CD14-positive monocyte (primary cell): Measurements from ENCODE around the gene SCUBE1. TPM values are rescaled to one million over a fixed set of nuclear protein-coding genes. Genes with fewer than 3 reads are reported as not detected.

Source experiments
- DNase-seq, 3 donors: peaks; one replicate each; pipeline ENCODE4 v3.0.0-alpha.2; 2011 to 2022
- H2AFZ ChIP-seq: 2 replicates; pipeline ENCODE4 v1.6.0; 2012; ENCODE audit warnings: mild to moderate bottlenecking, low read depth, low read length, inconsistent platforms; ENCODE audit not compliant: insufficient read depth, poor library complexity, severe bottlenecking
- H3K27ac ChIP-seq, 2 donors: 1 replicate in 1 of 2; 2 replicates in 1 of 2; pipeline ENCODE4 v1.5.1; 2012 to 2013; ENCODE audit warnings: low read length in 2 of 2, control low read depth in 1 of 2, inconsistent platforms in 1 of 2, low read depth in 1 of 2, mild to moderate bottlenecking in 1 of 2
- H3K27me3 ChIP-seq, 2 donors: one replicate each; pipeline versions ENCODE4 v1.6.0 to v1.6.1; 2011 to 2013; ENCODE audit warnings: low read length in 2 of 2; ENCODE audit not compliant: control insufficient read depth in 2 of 2, insufficient read depth in 2 of 2
- H3K36me3 ChIP-seq, 2 donors: replicated peaks in 1 of 2; 1 replicate in 1 of 2; 2 replicates in 1 of 2; pipeline versions ENCODE4 v1.5.1 to v1.6.1; 2012 to 2013; ENCODE audit warnings: low read length in 2 of 2, control low read depth in 1 of 2, inconsistent platforms in 1 of 2, mild to moderate bottlenecking in 1 of 2; ENCODE audit not compliant: insufficient read depth in 2 of 2, control insufficient read depth in 1 of 2
- H3K4me1 ChIP-seq, 2 donors: 1 replicate in 1 of 2; 2 replicates in 1 of 2; pipeline versions ENCODE4 v1.5.1 to v1.6.1; 2012 to 2013; ENCODE audit warnings: low read length in 2 of 2, control low read depth in 1 of 2, inconsistent platforms in 1 of 2, mild to moderate bottlenecking in 1 of 2, moderate library complexity in 1 of 2; ENCODE audit not compliant: insufficient read depth in 2 of 2, control insufficient read depth in 1 of 2
- H3K4me2 ChIP-seq: replicated peaks from 2 replicates; pipeline ENCODE3; 2012; ENCODE audit warnings: low read length, moderate library complexity, mild to moderate bottlenecking; ENCODE audit not compliant: poor library complexity, severe bottlenecking; ENCODE audit errors: extremely low read depth
- H3K4me3 ChIP-seq, 3 experiments: fragments of 200-600 bp in 1 of 3; sonication (generic) in 1 of 3; replicated peaks in 1 of 3; 1 replicate in 2 of 3; 2 replicates in 1 of 3; pipeline ENCODE4 v1.5.1; 2011 to 2013; ENCODE audit warnings: low read length in 3 of 3, mild to moderate bottlenecking in 3 of 3, control low read depth in 2 of 3, low read depth in 2 of 3, inconsistent platforms in 1 of 3, moderate library complexity in 1 of 3
- H3K79me2 ChIP-seq: 2 replicates; pipeline ENCODE4 v1.6.0; 2012; ENCODE audit warnings: mild to moderate bottlenecking, control low read depth, inconsistent platforms, low read length, moderate library complexity; ENCODE audit not compliant: insufficient read depth
- H3K9ac ChIP-seq: 2 replicates; pipeline ENCODE4 v1.6.0; 2017; ENCODE audit warnings: low read length, mild to moderate bottlenecking; ENCODE audit not compliant: insufficient read depth, poor library complexity, severe bottlenecking
- H3K9me3 ChIP-seq, 2 donors: replicated peaks in 1 of 2; 1 replicate in 1 of 2; 2 replicates in 1 of 2; pipeline versions ENCODE4 v1.5.1 to v1.6.1; 2012 to 2013; ENCODE audit warnings: low read length in 2 of 2, control low read depth in 1 of 2; ENCODE audit not compliant: control insufficient read depth in 1 of 2, insufficient read depth in 1 of 2
- H4K20me1 ChIP-seq: 2 replicates; pipeline ENCODE4 v1.6.0; 2012; ENCODE audit warnings: mild to moderate bottlenecking, low read length, control low read depth, moderate library complexity; ENCODE audit not compliant: insufficient read depth
- H3K27ac Mint-ChIP-seq, 7 donors: one replicate each; pipeline ENCODE4 v1.8.0; 2020; ENCODE audit warnings: mild to moderate bottlenecking in 7 of 7, mixed read lengths in 7 of 7, moderate library complexity in 6 of 7, inconsistent platforms in 2 of 7
- H3K27me3 Mint-ChIP-seq, 3 donors: one replicate each; pipeline ENCODE4 v1.8.0; 2021 to 2022; ENCODE audit warnings: low read depth in 3 of 3, mild to moderate bottlenecking in 3 of 3, mixed read lengths in 3 of 3, moderate library complexity in 3 of 3, inconsistent platforms in 1 of 3
- H3K36me3 Mint-ChIP-seq, 2 donors: one replicate each; pipeline ENCODE4 v1.8.0; 2020; ENCODE audit warnings: mixed read lengths in 2 of 2, inconsistent platforms in 1 of 2, mild to moderate bottlenecking in 1 of 2
- H3K4me1 Mint-ChIP-seq: one replicate; pipeline ENCODE4 v1.8.0; 2020; ENCODE audit warnings: mild to moderate bottlenecking, mixed read lengths
- H3K4me3 Mint-ChIP-seq, 2 donors: one replicate each; pipeline ENCODE4 v1.8.0; 2020; ENCODE audit warnings: mild to moderate bottlenecking in 2 of 2, mixed read lengths in 2 of 2, moderate library complexity in 1 of 2
- H3K9me3 Mint-ChIP-seq, 7 donors: one replicate each; pipeline ENCODE4 v1.8.0; 2020 to 2022; ENCODE audit warnings: mixed read lengths in 7 of 7, mild to moderate bottlenecking in 6 of 7, moderate library complexity in 6 of 7, inconsistent platforms in 2 of 7
- WGBS: methylation state at CpG from one replicate; pipeline ENCODE4 v1.1.5; 2013; ENCODE audit warnings: missing lambda C conversion rate; ENCODE audit not compliant: insufficient coverage; 5-methylcytosine and 5-hydroxymethylcytosine counted together
- intact Hi-C, 2 donors: fragments of 100-400 bp; cut with micrococcal nuclease; formaldehyde crosslinking; loops; one replicate each; pipeline versions ENCODE4 v1.15.0 to v1.15.1; 2023
- polyA plus RNA-seq, 3 donors: library from polyadenylated mRNA; depleted of rRNA in 1 of 3; unstranded in 2 of 3; stranded (reverse) in 1 of 3; fragments of 300-500 nt in 2 of 3; fragments of >200 nt in 1 of 3; fragmentation: Illumina TruSeq in 2 of 3; gene quantifications; 1 replicate in 2 of 3; 2 replicates in 1 of 3; pipeline ENCODE4 v1.2.3, GENCODE V29; 2012 to 2021
- TF ChIP-seq, protein P1 (sequence below): fragments of 200-600 bp; IDR thresholded peaks from one replicate; pipeline ENCODE4 v1.8.0; 2022; ENCODE audit warnings: antibody characterized with exemption, mild to moderate bottlenecking

SCUBE1 gene
- polyA plus RNA-seq, 3 donors = 0.20 to 0.32 (median 0.26) TPM

DNA sequence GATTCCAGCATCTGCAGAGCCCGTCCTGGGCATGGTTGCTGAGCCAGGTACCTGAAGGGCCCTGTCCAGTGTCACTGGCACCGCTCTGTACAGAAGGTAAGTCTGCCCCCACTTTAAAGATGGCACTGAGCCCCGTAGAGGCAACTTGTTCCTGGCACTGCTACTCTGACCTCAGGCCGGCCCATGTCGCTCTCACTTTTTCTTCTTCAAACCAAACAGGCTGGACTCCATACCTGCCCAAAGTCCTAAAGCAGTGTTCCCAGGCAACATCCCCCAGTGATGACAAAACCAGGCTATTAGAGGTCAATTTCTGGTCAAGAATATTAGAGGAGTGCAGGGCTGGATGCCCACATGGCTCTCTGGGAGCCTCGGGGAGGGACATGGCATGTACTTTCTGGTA, 109.6 kb downstream of the SCUBE1 start:
- H3K27me3 Mint-ChIP-seq = peaks cover 2 to 7% (median 3%) of the 10 kb centered on the region in 3 donors
- H3K4me3 ChIP-seq = no peak overlapping the region
- H3K27ac ChIP-seq = no peak overlapping the region
- no peak overlapping the region for H2AFZ ChIP-seq
- intact Hi-C loops = no loop called here
- no peaks in the 10 kb centered on the region for H4K20me1 ChIP-seq
- peaks cover 5% of the 10 kb centered on the region for H3K4me1 Mint-ChIP-seq
- 90% methylated on average over 6 of the region's 6 CpGs for WGBS
- no peaks in the 10 kb centered on the region for H3K36me3 Mint-ChIP-seq
- no peak for DNase-seq
- H3K79me2 ChIP-seq = no peaks in the 10 kb centered on the region
- H3K4me3 Mint-ChIP-seq = no peak overlapping the region
- no peaks in the 10 kb centered on the region for H3K36me3 ChIP-seq
- H3K9me3 Mint-ChIP-seq = peaks cover 0 to 2% (median 0%) of the 10 kb centered on the region in 7 donors
- H3K4me2 ChIP-seq = no peak overlapping the region
- H3K4me1 ChIP-seq = no peaks in the 10 kb centered on the region
- no peaks in the 10 kb centered on the region for H3K9me3 ChIP-seq
- no peaks in the 10 kb centered on the region for H3K27me3 ChIP-seq
- no peak overlapping the region for H3K27ac Mint-ChIP-seq
- TF ChIP-seq, protein P1, sequence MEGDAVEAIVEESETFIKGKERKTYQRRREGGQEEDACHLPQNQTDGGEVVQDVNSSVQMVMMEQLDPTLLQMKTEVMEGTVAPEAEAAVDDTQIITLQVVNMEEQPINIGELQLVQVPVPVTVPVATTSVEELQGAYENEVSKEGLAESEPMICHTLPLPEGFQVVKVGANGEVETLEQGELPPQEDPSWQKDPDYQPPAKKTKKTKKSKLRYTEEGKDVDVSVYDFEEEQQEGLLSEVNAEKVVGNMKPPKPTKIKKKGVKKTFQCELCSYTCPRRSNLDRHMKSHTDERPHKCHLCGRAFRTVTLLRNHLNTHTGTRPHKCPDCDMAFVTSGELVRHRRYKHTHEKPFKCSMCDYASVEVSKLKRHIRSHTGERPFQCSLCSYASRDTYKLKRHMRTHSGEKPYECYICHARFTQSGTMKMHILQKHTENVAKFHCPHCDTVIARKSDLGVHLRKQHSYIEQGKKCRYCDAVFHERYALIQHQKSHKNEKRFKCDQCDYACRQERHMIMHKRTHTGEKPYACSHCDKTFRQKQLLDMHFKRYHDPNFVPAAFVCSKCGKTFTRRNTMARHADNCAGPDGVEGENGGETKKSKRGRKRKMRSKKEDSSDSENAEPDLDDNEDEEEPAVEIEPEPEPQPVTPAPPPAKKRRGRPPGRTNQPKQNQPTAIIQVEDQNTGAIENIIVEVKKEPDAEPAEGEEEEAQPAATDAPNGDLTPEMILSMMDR = no peak
- no peak overlapping the region for H3K9ac ChIP-seq

DNA sequence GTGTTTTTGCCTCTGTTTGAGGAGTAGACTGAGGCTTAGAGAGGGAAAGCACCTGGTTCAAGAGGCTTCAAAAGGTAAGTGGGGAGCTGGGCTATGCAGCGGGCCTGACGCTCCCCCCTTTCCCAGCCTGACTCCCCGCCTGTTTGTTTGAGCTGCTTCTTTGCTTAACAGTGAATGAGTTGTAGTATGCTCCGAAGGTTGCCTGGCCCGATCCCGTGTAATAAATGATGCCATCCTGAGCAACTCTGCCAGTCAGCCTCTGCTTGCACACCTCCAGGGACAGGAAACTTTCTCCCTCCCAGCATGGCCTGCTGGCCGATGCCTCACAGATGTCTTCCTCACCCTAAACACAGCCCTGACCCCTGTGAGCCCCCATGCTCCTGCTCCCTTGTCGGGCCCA, 110.7 kb downstream of the SCUBE1 start:
- H3K27ac Mint-ChIP-seq = no peak overlapping the region
- H3K27me3 ChIP-seq = no peaks in the 10 kb centered on the region
- no peak overlapping the region for H2AFZ ChIP-seq
- no peaks in the 10 kb centered on the region for H4K20me1 ChIP-seq
- no peaks in the 10 kb centered on the region for H3K36me3 ChIP-seq
- H3K79me2 ChIP-seq = no peaks in the 10 kb centered on the region
- no peaks in the 10 kb centered on the region for H3K4me1 ChIP-seq
- H3K9ac ChIP-seq = no peak overlapping the region
- H3K36me3 Mint-ChIP-seq = no peaks in the 10 kb centered on the region
- peaks cover 5% of the 10 kb centered on the region for H3K4me1 Mint-ChIP-seq
- H3K4me3 ChIP-seq = no peak overlapping the region
- TF ChIP-seq, protein P1 = no peak
- peaks cover 0 to 3% (median 2%) of the 10 kb centered on the region in 3 donors for H3K27me3 Mint-ChIP-seq
- no peak overlapping the region for H3K27ac ChIP-seq
- H3K9me3 ChIP-seq = no peaks in the 10 kb centered on the region
- no peak overlapping the region for H3K4me3 Mint-ChIP-seq
- intact Hi-C loops = no loop called here
- WGBS = 100% methylated on average over 4 of the region's 8 CpGs
- H3K9me3 Mint-ChIP-seq = peaks cover 0 to 2% (median 0%) of the 10 kb centered on the region in 7 donors
- no peak overlapping the region for H3K4me2 ChIP-seq
- no peak for DNase-seq
